IMR-90 (cell line): ENCODE measurements around the gene CC2D2B. TPM values are rescaled to one million over a fixed set of nuclear protein-coding genes. Genes with fewer than 3 reads are reported as not detected.

Experiments used
- ATAC-seq: fragments of 200-7000 bp; cut with Tn5 transposase; 2 replicates; pipeline ENCODE4 v1.9.1; 2020; ENCODE audit warnings: low read depth, mild to moderate bottlenecking, moderate library complexity
- BruUV-seq: library from RNA; stranded (reverse); fragments of 400-500 nt; replicated peaks from 2 replicates; lab custom pipeline; 2021; lab: Mats Ljungman, UMichigan
- CTCF ChIA-PET: fragments of 300-600 bp; formaldehyde crosslinking; extraction: SDS; loops from one replicate; lab custom pipeline; 2021; ENCODE audit warnings: antibody characterized with exemption; lab: Yijun Ruan, JAX
- POLR2A ChIA-PET: fragments of 300-600 bp; sonication (Branson Sonifier 250); formaldehyde crosslinking; loops from one replicate; lab custom pipeline; 2022; ENCODE audit warnings: antibody characterized with exemption; ENCODE audit not compliant: unreplicated experiment; lab: Charles Lee
- DNase-seq: peaks from one replicate; pipeline ENCODE4 v3.0.0; 2013
- H2AFZ ChIP-seq: replicated peaks from 2 replicates; pipeline ENCODE3; 2013; ENCODE audit warnings: low read length, mild to moderate bottlenecking; ENCODE audit not compliant: poor library complexity
- H2AK5ac ChIP-seq: 2 replicates; pipeline ENCODE4 v1.6.1; 2013; ENCODE audit warnings: low read depth, low read length, inconsistent platforms
- H2AK9ac ChIP-seq: replicated peaks from 2 replicates; pipeline ENCODE3; 2013; ENCODE audit warnings: mild to moderate bottlenecking, low read depth, low read length, moderate library complexity; ENCODE audit not compliant: poor library complexity
- H2BK120ac ChIP-seq: 2 replicates; pipeline ENCODE4 v1.6.1; 2013; ENCODE audit warnings: low read depth, low read length, inconsistent platforms
- H2BK15ac ChIP-seq: 3 replicates; pipeline ENCODE4 v1.6.1; 2013; ENCODE audit warnings: low read depth, low read length, inconsistent platforms
- H2BK20ac ChIP-seq: 2 replicates; pipeline ENCODE4 v1.6.1; 2013; ENCODE audit warnings: low read depth, mild to moderate bottlenecking, inconsistent platforms, low read length, moderate library complexity
- H2BK5ac ChIP-seq: 2 replicates; pipeline ENCODE4 v1.6.1; 2013; ENCODE audit warnings: mild to moderate bottlenecking, low read depth, low read length, inconsistent platforms; ENCODE audit not compliant: poor library complexity, severe bottlenecking
- H3K14ac ChIP-seq: replicated peaks from 2 replicates; pipeline ENCODE4 v1.6.1; 2013; ENCODE audit warnings: low read depth, low read length, inconsistent platforms
- H3K18ac ChIP-seq: 2 replicates; pipeline ENCODE4 v1.6.1; 2013; ENCODE audit warnings: low read depth, low read length, control low read depth
- H3K23ac ChIP-seq: 2 replicates; pipeline ENCODE4 v1.6.1; 2013; ENCODE audit warnings: low read depth, low read length, inconsistent platforms
- H3K27ac ChIP-seq: 2 replicates; pipeline ENCODE4 v1.5.1; 2013; ENCODE audit warnings: mild to moderate bottlenecking, control low read depth, low read length; ENCODE audit not compliant: insufficient read depth
- H3K27me3 ChIP-seq: 2 replicates; pipeline ENCODE4 v1.6.1; 2013; ENCODE audit warnings: low read length; ENCODE audit not compliant: control insufficient read depth, insufficient read depth
- H3K36me3 ChIP-seq: 2 replicates; pipeline ENCODE4 v1.6.1; 2013; ENCODE audit warnings: low read length, mixed read lengths; ENCODE audit not compliant: control insufficient read depth, insufficient read depth
- H3K4ac ChIP-seq: 2 replicates; pipeline ENCODE4 v1.6.1; 2013; ENCODE audit warnings: low read depth, low read length, inconsistent platforms
- H3K4me1 ChIP-seq: 2 replicates; pipeline ENCODE4 v1.6.1; 2013; ENCODE audit warnings: low read length, mixed read lengths; ENCODE audit not compliant: control insufficient read depth, insufficient read depth
- H3K4me2 ChIP-seq: 2 replicates; pipeline ENCODE4 v1.6.1; 2013; ENCODE audit warnings: low read depth, mild to moderate bottlenecking, control low read depth, low read length, moderate library complexity
- H3K4me3 ChIP-seq: 2 replicates; pipeline ENCODE4 v1.5.1; 2013; ENCODE audit warnings: low read depth, mild to moderate bottlenecking, control low read depth, low read length, moderate library complexity; ENCODE audit not compliant: insufficient read depth
- H3K56ac ChIP-seq: 2 replicates; pipeline ENCODE4 v1.6.1; 2013; ENCODE audit warnings: low read length, inconsistent platforms; ENCODE audit not compliant: insufficient read depth; ENCODE audit errors: extremely low read depth
- H3K79me1 ChIP-seq, 2 experiments: 2 replicates each; pipeline ENCODE4 v1.6.1; 2013; ENCODE audit warnings: low read length in 2 of 2, inconsistent platforms in 1 of 2, low read depth in 1 of 2
- H3K9ac ChIP-seq: 2 replicates; pipeline ENCODE4 v1.6.1; 2013; ENCODE audit warnings: low read depth, low read length, control low read depth
- H3K9me1 ChIP-seq: 2 replicates; pipeline ENCODE4 v1.6.1; 2013; ENCODE audit warnings: low read length, inconsistent platforms; ENCODE audit not compliant: insufficient read depth
- H3K9me3 ChIP-seq: 2 replicates; pipeline ENCODE4 v1.6.1; 2013; ENCODE audit warnings: low read length; ENCODE audit not compliant: control insufficient read depth, insufficient read depth
- H4K20me1 ChIP-seq: 2 replicates; pipeline ENCODE4 v1.6.1; 2013; ENCODE audit warnings: low read length, inconsistent platforms; ENCODE audit not compliant: insufficient read depth
- H4K5ac ChIP-seq: 2 replicates; pipeline ENCODE4 v1.6.1; 2013; ENCODE audit warnings: mild to moderate bottlenecking, low read depth, low read length, control low read depth
- H4K8ac ChIP-seq, 2 experiments: 2 replicates each; pipeline ENCODE4 v1.6.1; 2013; ENCODE audit warnings: low read depth in 2 of 2, low read length in 2 of 2, control low read depth in 1 of 2, inconsistent platforms in 1 of 2
- H4K91ac ChIP-seq: 2 replicates; pipeline ENCODE4 v1.6.1; 2013; ENCODE audit warnings: low read depth, low read length, inconsistent platforms; ENCODE audit not compliant: insufficient read depth
- BHLHE40 ChIP-seq: fragments of 150-350 bp; IDR thresholded peaks from 2 replicates; pipeline ENCODE4 v1.6.1; 2016; ENCODE audit warnings: mild to moderate bottlenecking, low read depth, low read length
- CEBPB ChIP-seq: IDR thresholded peaks from 2 replicates; pipeline ENCODE4 v1.6.1; 2012; ENCODE audit warnings: low read depth, low read length, improper control_type of control experiment
- CHD1 ChIP-seq: IDR thresholded peaks from 2 replicates; pipeline ENCODE4 v1.6.1; 2012; ENCODE audit warnings: low read depth, low read length, improper control_type of control experiment
- FOS ChIP-seq: fragments of 150-350 bp; IDR thresholded peaks from 2 replicates; pipeline ENCODE4 v1.6.1; 2016; ENCODE audit warnings: low read depth, low read length
- MAFK ChIP-seq: IDR thresholded peaks from 2 replicates; pipeline ENCODE4 v1.6.1; 2012; ENCODE audit warnings: low read depth, low read length, improper control_type of control experiment
- MAZ ChIP-seq: IDR thresholded peaks from 2 replicates; pipeline ENCODE4 v1.6.1; 2012; ENCODE audit warnings: low read depth, mild to moderate bottlenecking, low read length, improper control_type of control experiment, moderate library complexity, borderline replicate concordance
- MXI1 ChIP-seq: IDR thresholded peaks from 2 replicates; pipeline ENCODE4 v1.6.1; 2012; ENCODE audit warnings: low read depth, mild to moderate bottlenecking, low read length, moderate library complexity, borderline replicate concordance
- NFE2L2 ChIP-seq: fragments of 150-350 bp; IDR thresholded peaks from 2 replicates; pipeline ENCODE4 v1.6.1; 2016; ENCODE audit warnings: low read depth, mild to moderate bottlenecking, low read length
- POLR2A ChIP-seq: IDR thresholded peaks from 2 replicates; pipeline ENCODE4 v1.6.1; 2012; ENCODE audit warnings: mild to moderate bottlenecking, low read depth, low read length
- RAD21 ChIP-seq: IDR thresholded peaks from 2 replicates; pipeline ENCODE4 v1.6.1; 2012; ENCODE audit warnings: low read length, improper control_type of control experiment
- RCOR1 ChIP-seq: IDR thresholded peaks from 2 replicates; pipeline ENCODE4 v1.6.1; 2012; ENCODE audit warnings: mild to moderate bottlenecking, low read length, improper control_type of control experiment; ENCODE audit not compliant: insufficient replicate concordance
- RFX5 ChIP-seq: IDR thresholded peaks from 2 replicates; pipeline ENCODE4 v1.8.0; 2012; ENCODE audit warnings: low read depth, mild to moderate bottlenecking, low read length, moderate library complexity
- SMC3 ChIP-seq: fragments of 150-350 bp; IDR thresholded peaks from 2 replicates; pipeline ENCODE4 v1.6.1; 2016; ENCODE audit warnings: low read depth, mild to moderate bottlenecking, antibody characterized with exemption, low read length, moderate library complexity
- WGBS, 2 experiments: methylation state at CpG; one replicate each; pipeline versions ENCODE4 v1.1.5 to v1.1.7; 2013; ENCODE audit warnings: missing lambda C conversion rate in 2 of 2; ENCODE audit not compliant: insufficient read length in 1 of 2; ENCODE audit errors: extremely low coverage in 2 of 2; 5-methylcytosine and 5-hydroxymethylcytosine counted together
- dilution Hi-C: fragments of 300-500 bp; cut with HindIII; formaldehyde crosslinking; loops from one replicate; pipeline ENCODE4 v1.14.3; 2018; ENCODE audit warnings: low sequenced_read_pairs; ENCODE audit not compliant: unreplicated experiment
- in situ Hi-C: fragments of 300-500 bp; cut with MboI; formaldehyde crosslinking; loops from 3 replicates; pipeline ENCODE4 v1.14.3; 2019; ENCODE audit warnings: low sequenced_read_pairs, inconsistent platforms, mixed read lengths
- intact Hi-C: fragments of 100-400 bp; cut with micrococcal nuclease; formaldehyde crosslinking; loops from 2 replicates; pipeline ENCODE4 v1.10.0; 2022
- polyA plus RNA-seq, 3 experiments: library from polyadenylated mRNA; depleted of rRNA; stranded (reverse); fragments of >200 nt; gene quantifications; 2 replicates each; pipeline ENCODE4 v1.2.3, GENCODE V29; 2012; ENCODE audit warnings: low replicate concordance in 1 of 3
- total RNA-seq: library from RNA; depleted of rRNA; stranded (reverse); fragments of >200 nt; gene quantifications from 2 replicates; pipeline ENCODE4 v1.2.3, GENCODE V29; 2012
- TF ChIP-seq, protein P1 (sequence below): fragments of 150-350 bp; IDR thresholded peaks from 2 replicates; pipeline ENCODE4 v1.6.1; 2016; ENCODE audit warnings: low read depth, mild to moderate bottlenecking, low read length, moderate library complexity, borderline replicate concordance
- TF ChIP-seq, protein P2 (sequence below): fragments of 150-350 bp; IDR thresholded peaks from 2 replicates; pipeline ENCODE4 v1.6.1; 2017; ENCODE audit warnings: mild to moderate bottlenecking, antibody characterized with exemption, low read length, low read depth
- TF ChIP-seq, protein P3 (sequence below): conservative IDR thresholded peaks from 2 replicates; pipeline ENCODE4 v1.5.1; 2012; ENCODE audit warnings: mild to moderate bottlenecking, low read depth, low read length, improper control_type of control experiment

Gene CC2D2B
- total and polyA plus RNA-seq, 2 of the 4 experiments (the other 2 are of a cell fraction), result not detected

DNA sequence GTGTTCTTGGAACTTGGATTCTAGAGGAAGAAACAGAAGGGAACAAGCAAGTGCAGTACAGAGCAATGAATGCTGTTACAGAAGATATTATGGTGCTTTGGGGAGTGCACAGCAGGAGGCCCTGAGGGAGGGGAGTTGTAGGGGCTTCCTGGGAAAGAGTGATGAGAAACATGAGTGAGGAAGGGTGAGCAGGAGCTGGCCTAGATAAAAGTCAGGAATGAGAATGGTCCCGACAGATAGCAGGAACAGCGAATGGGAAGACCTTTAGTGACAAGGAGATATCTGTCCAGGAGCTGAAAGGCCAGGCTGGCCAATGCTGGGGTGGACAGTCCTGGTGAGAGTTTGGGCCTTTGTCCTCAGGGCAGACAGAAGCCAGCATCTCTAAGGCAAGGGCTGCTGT lies 115.0 kb downstream of the CC2D2B start:
- Histone ChIP-seq H3K79me1 (no peaks in the 10 kb centered on the region), H3K36me3 (no peaks in the 10 kb centered on the region), H2BK20ac (no peak overlapping the region), H3K27me3 (peaks cover 12% of the 10 kb centered on the region), H2BK5ac (no peak overlapping the region), H3K9me3 (no peaks in the 10 kb centered on the region), H3K4me1 (no peaks in the 10 kb centered on the region), H4K20me1 (no peaks in the 10 kb centered on the region), H3K9me1 (no peaks in the 10 kb centered on the region), H2AK9ac (no peak overlapping the region), H3K56ac (no peak overlapping the region), H2BK15ac (no peak overlapping the region), H4K5ac (no peak overlapping the region), H4K91ac (no peak overlapping the region), H3K18ac (no peak overlapping the region), H3K4me2 (no peak overlapping the region), H3K14ac (no peak overlapping the region), H3K27ac (no peak overlapping the region), H2AFZ (no peak overlapping the region), H2BK120ac (no peak overlapping the region), H2AK5ac (no peak overlapping the region), H3K4me3 (no peak overlapping the region), H4K8ac (no peak overlapping the region), H3K23ac (no peak overlapping the region), H3K4ac (no peak overlapping the region), H3K9ac (no peak overlapping the region)
- 92% methylated on average over 2 of the region's 2 CpGs; no CpG with 5 or more reads in 1 of the 2 experiments for WGBS, 2 experiments
- DNase-seq, result no peak
- ChIA-PET CTCF (no interaction called here), POLR2A (no interaction called here)
- TF ChIP-seq RAD21, result no peak
- no peak for TF ChIP-seq SMC3
- no peak for TF ChIP-seq MXI1
- TF ChIP-seq, protein P1, sequence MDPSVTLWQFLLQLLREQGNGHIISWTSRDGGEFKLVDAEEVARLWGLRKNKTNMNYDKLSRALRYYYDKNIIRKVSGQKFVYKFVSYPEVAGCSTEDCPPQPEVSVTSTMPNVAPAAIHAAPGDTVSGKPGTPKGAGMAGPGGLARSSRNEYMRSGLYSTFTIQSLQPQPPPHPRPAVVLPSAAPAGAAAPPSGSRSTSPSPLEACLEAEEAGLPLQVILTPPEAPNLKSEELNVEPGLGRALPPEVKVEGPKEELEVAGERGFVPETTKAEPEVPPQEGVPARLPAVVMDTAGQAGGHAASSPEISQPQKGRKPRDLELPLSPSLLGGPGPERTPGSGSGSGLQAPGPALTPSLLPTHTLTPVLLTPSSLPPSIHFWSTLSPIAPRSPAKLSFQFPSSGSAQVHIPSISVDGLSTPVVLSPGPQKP, result no peak
- no peak for TF ChIP-seq CEBPB
- TF ChIP-seq, protein P2, sequence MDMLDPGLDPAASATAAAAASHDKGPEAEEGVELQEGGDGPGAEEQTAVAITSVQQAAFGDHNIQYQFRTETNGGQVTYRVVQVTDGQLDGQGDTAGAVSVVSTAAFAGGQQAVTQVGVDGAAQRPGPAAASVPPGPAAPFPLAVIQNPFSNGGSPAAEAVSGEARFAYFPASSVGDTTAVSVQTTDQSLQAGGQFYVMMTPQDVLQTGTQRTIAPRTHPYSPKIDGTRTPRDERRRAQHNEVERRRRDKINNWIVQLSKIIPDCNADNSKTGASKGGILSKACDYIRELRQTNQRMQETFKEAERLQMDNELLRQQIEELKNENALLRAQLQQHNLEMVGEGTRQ, result no peak
- no peak for TF ChIP-seq MAFK
- no peak for TF ChIP-seq MAZ
- no peak for TF ChIP-seq CHD1
- TF ChIP-seq BHLHE40, result no peak
- no peak for TF ChIP-seq RFX5
- TF ChIP-seq NFE2L2, result no peak
- TF ChIP-seq, protein P3, sequence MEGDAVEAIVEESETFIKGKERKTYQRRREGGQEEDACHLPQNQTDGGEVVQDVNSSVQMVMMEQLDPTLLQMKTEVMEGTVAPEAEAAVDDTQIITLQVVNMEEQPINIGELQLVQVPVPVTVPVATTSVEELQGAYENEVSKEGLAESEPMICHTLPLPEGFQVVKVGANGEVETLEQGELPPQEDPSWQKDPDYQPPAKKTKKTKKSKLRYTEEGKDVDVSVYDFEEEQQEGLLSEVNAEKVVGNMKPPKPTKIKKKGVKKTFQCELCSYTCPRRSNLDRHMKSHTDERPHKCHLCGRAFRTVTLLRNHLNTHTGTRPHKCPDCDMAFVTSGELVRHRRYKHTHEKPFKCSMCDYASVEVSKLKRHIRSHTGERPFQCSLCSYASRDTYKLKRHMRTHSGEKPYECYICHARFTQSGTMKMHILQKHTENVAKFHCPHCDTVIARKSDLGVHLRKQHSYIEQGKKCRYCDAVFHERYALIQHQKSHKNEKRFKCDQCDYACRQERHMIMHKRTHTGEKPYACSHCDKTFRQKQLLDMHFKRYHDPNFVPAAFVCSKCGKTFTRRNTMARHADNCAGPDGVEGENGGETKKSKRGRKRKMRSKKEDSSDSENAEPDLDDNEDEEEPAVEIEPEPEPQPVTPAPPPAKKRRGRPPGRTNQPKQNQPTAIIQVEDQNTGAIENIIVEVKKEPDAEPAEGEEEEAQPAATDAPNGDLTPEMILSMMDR, result no peak
- no peak for TF ChIP-seq POLR2A
- TF ChIP-seq FOS, result no peak
- no peak for TF ChIP-seq RCOR1
- intact Hi-C loops (no loop called here), dilution Hi-C loops (no loop called here), in situ Hi-C loops (loop anchor here (5.0 kb wide), 1 partner anchor 275 kb away; no protein-coding TSS in a partner anchor)
- BruUV-seq, result no TSS peak
- no peak for ATAC-seq
